ENCODE data around the gene BRD4. TPM values are rescaled to one million over a fixed set of nuclear protein-coding genes. Genes with fewer than 3 reads are reported as not detected.

The BRD4 gene
- total and polyA plus RNA-seq, 2 donors (not counting 3 experiments of a cell fraction or from before 2014, with no cell fraction given): 14.9 to 125 TPM

DNA sequence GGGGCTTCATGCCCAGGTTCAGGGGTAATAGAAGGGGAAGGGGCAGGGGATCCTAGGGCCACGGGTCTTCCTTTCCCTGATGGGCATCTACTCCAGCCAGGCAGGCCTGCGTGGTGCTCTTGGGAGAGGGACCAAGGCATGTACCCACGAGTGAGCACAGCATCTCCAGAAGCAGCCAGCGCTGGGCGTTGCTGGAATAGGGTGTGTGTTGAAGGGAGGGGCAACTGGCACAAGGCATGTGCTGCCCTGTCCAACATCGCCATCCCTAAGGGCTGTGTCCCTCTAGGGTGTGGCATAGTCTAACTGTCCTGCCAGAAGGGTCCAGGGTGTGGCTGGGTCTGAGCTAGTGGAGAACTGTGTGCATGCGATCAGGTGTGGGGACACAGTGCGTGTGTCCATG lies 134.4 kb downstream of the BRD4 start:
- Histone ChIP-seq H3K4me1 (ENCODE audit: control insufficient read depth, extremely low read depth, insufficient read depth, low read length) (peaks cover 3% of the 10 kb centered on the region), H3K27me3 (ENCODE audit: control insufficient read depth in 2 of 2, insufficient read depth in 2 of 2, low read length in 2 of 2) (peaks cover 26 to 29% of the 10 kb centered on the region in 2 experiments), H3K4me3 (replicated peaks in 1 of 3; ENCODE audit: insufficient read depth in 1 of 3, low read depth in 1 of 3, low read length in 3 of 3) (no peak overlapping the region), H3K9me3 (replicated peaks; ENCODE audit: control insufficient read depth, insufficient read depth, low read length) (no peaks in the 10 kb centered on the region), H2AFZ (ENCODE audit: low read depth, low read length) (no peak overlapping the region), H3K79me2 (ENCODE audit: control insufficient read depth, insufficient read depth, low read length) (no peaks in the 10 kb centered on the region), H3K27ac (ENCODE audit: insufficient read depth, low read depth, low read length) (no peak overlapping the region), H4K20me1 (replicated peaks; ENCODE audit: control insufficient read depth, extremely low read depth, insufficient read depth, low read length) (no peaks in the 10 kb centered on the region), H3K36me3 (ENCODE audit: control insufficient read depth in 2 of 2, extremely low read depth in 1 of 2, insufficient read depth in 2 of 2, low read length in 2 of 2) (no peaks in the 10 kb centered on the region), H3K9ac (replicated peaks; ENCODE audit: extremely low read depth, insufficient read depth, low read length) (no peak overlapping the region), H3K9me1 (replicated peaks; ENCODE audit: control insufficient read depth, extremely low read depth, insufficient read depth, low read length) (no peaks in the 10 kb centered on the region), H3K4me2 (ENCODE audit: insufficient read depth, low read length) (no peak overlapping the region)
- intact Hi-C loops (cut with micrococcal nuclease): no loop called here
- ChIA-PET POLR2A (no interaction called here), CTCF (interaction anchor here (1.3 kb wide), 1 partner anchor 106 kb away, joined by 3 read pairs; no protein-coding TSS in a partner anchor)
- no peak for FAIRE-seq
- dilution Hi-C loops (cut with MboI; ENCODE audit: extremely low pct_ligation_motif_present, low sequenced_read_pairs): no loop called here
- TF ChIP-seq POLR2AphosphoS5 (IDR thresholded peaks at IDR 0.05; ENCODE audit: insufficient read depth, low read depth, low read length) (no peak), MYC (IDR thresholded peaks at IDR 0.05; ENCODE audit: low read depth, low read length) (no peak), JUN (IDR thresholded peaks at IDR 0.05; ENCODE audit: borderline replicate concordance, insufficient read depth, insufficient read length, low read depth) (no peak)
- TF ChIP-seq, protein P1, sequence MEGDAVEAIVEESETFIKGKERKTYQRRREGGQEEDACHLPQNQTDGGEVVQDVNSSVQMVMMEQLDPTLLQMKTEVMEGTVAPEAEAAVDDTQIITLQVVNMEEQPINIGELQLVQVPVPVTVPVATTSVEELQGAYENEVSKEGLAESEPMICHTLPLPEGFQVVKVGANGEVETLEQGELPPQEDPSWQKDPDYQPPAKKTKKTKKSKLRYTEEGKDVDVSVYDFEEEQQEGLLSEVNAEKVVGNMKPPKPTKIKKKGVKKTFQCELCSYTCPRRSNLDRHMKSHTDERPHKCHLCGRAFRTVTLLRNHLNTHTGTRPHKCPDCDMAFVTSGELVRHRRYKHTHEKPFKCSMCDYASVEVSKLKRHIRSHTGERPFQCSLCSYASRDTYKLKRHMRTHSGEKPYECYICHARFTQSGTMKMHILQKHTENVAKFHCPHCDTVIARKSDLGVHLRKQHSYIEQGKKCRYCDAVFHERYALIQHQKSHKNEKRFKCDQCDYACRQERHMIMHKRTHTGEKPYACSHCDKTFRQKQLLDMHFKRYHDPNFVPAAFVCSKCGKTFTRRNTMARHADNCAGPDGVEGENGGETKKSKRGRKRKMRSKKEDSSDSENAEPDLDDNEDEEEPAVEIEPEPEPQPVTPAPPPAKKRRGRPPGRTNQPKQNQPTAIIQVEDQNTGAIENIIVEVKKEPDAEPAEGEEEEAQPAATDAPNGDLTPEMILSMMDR (IDR thresholded peaks at IDR 0.05; ENCODE audit: extremely low read depth in 1 of 2, insufficient read depth in 1 of 2, low read depth in 1 of 2, low read length in 2 of 2): no peak
- BruUV-seq (replicated peaks): no TSS peak
- no peak for DNase-seq (ENCODE audit: low read depth, low spot score)

DNA sequence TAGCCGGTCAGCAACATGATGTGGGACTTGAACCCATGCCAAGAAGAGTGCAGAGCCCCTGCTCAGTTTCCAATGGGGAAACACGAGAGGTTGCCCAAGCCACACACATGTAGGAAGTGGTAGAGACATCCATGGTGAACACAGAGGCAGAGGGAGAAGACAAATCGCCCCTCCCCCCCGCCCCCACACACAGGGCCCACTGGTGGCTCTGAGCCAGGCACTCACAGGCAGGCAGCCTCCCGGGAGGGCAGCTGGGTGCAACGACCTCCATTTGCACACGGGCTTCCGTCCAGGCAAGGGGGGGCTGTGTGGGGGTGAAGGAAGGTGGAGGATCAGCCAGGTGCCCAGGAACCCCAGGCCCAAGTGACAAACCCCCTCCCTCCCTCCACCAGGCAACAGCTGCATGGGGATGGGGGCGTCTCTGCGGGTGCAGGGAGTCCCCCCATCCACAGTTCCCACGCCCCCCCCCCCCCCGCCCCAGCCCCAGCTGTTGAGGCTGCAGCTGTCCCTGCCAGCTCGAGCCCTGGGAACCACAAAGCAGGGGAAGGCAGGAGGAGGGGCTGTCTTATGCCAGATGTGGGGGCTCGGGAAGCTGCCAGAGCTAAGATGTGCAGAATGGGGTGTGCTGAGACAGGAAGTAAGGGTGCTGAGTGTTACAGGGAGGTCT lies 134.9 kb downstream of the BRD4 start:
- DNase-seq (ENCODE audit: low read depth, low spot score) (no peak), FAIRE-seq (no peak)
- intact Hi-C loops (cut with micrococcal nuclease) (no loop called here), dilution Hi-C loops (cut with MboI; ENCODE audit: extremely low pct_ligation_motif_present, low sequenced_read_pairs) (no loop called here)
- H3K9me1 ChIP-seq (replicated peaks; ENCODE audit: control insufficient read depth, extremely low read depth, insufficient read depth, low read length): no peaks in the 10 kb centered on the region
- no peak overlapping the region for H3K4me3 ChIP-seq (replicated peaks in 1 of 3; ENCODE audit: insufficient read depth in 1 of 3, low read depth in 1 of 3, low read length in 3 of 3)
- ChIA-PET POLR2A (no interaction called here), CTCF (interaction anchor here (1.3 kb wide), 1 partner anchor 105 kb away, joined by 3 read pairs; no protein-coding TSS in a partner anchor)
- no peak overlapping the region for H3K27ac ChIP-seq (ENCODE audit: insufficient read depth, low read depth, low read length)
- H3K36me3 ChIP-seq (ENCODE audit: control insufficient read depth in 2 of 2, extremely low read depth in 1 of 2, insufficient read depth in 2 of 2, low read length in 2 of 2): no peaks in the 10 kb centered on the region
- no peaks in the 10 kb centered on the region for H4K20me1 ChIP-seq (replicated peaks; ENCODE audit: control insufficient read depth, extremely low read depth, insufficient read depth, low read length)
- H3K9ac ChIP-seq (replicated peaks; ENCODE audit: extremely low read depth, insufficient read depth, low read length): no peak overlapping the region
- H3K4me2 ChIP-seq (ENCODE audit: insufficient read depth, low read length): no peak overlapping the region
- H3K79me2 ChIP-seq (ENCODE audit: control insufficient read depth, insufficient read depth, low read length): no peaks in the 10 kb centered on the region
- H2AFZ ChIP-seq (ENCODE audit: low read depth, low read length): no peak overlapping the region
- peaks cover 26 to 29% of the 10 kb centered on the region in 2 experiments for H3K27me3 ChIP-seq (ENCODE audit: control insufficient read depth in 2 of 2, insufficient read depth in 2 of 2, low read length in 2 of 2)
- peaks cover 3% of the 10 kb centered on the region for H3K4me1 ChIP-seq (ENCODE audit: control insufficient read depth, extremely low read depth, insufficient read depth, low read length)
- BruUV-seq (replicated peaks): no TSS peak
- no peaks in the 10 kb centered on the region for H3K9me3 ChIP-seq (replicated peaks; ENCODE audit: control insufficient read depth, insufficient read depth, low read length)
- TF ChIP-seq, protein P2, sequence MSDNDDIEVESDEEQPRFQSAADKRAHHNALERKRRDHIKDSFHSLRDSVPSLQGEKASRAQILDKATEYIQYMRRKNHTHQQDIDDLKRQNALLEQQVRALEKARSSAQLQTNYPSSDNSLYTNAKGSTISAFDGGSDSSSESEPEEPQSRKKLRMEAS (IDR thresholded peaks at IDR 0.05; ENCODE audit: insufficient read depth, insufficient read length): no peak
- TF ChIP-seq MYC (IDR thresholded peaks at IDR 0.05; ENCODE audit: low read depth, low read length) (no peak), EZH2 (IDR thresholded peaks at IDR 0.05; ENCODE audit: borderline replicate concordance, low read depth, low read length, severe bottlenecking) (no peak), FOS (IDR thresholded peaks at IDR 0.05; ENCODE audit: borderline replicate concordance, insufficient read depth, low read length) (no peak), POLR2AphosphoS5 (IDR thresholded peaks at IDR 0.05; ENCODE audit: insufficient read depth, low read depth, low read length) (no peak), POLR2A (IDR thresholded peaks at IDR 0.05; ENCODE audit: low read depth, low read length) (no peak)
- TF ChIP-seq, protein P1 (IDR thresholded peaks at IDR 0.05; ENCODE audit: extremely low read depth in 1 of 2, insufficient read depth in 1 of 2, low read depth in 1 of 2, low read length in 2 of 2): no peak
